K562 (cell line): ENCODE data around the gene CDKN2D. TPM values are rescaled to one million over a fixed set of nuclear protein-coding genes. Genes with fewer than 3 reads are reported as not detected.
A peak's percentile ranks its signal among the peaks of the same experiment; 100 is the strongest.

ENCODE experiments used
- ATF2 ChIP-seq: sonication (generic); formaldehyde crosslinking; IDR thresholded peaks from 2 replicates; pipeline ENCODE4 v1.8.1; 2022; ENCODE audit warnings: missing genetic modification reagents
- BMI1 ChIP-seq: fragments of 150-350 bp; IDR thresholded peaks from 2 replicates; pipeline ENCODE4 v1.6.1; 2014; ENCODE audit warnings: low read length
- BRD4 ChIP-seq: fragments of 200-600 bp; sonication (generic); IDR thresholded peaks from 2 replicates; pipeline ENCODE4 v1.6.1; 2017; ENCODE audit warnings: inconsistent platforms
- HIVEP1 ChIP-seq: fragments of 250-450 bp; sonication (Bioruptor Pico); IDR thresholded peaks from 2 replicates; pipeline ENCODE4 v1.4.0; 2020; ENCODE audit warnings: mild to moderate bottlenecking
- HMGXB4 ChIP-seq: sonication (generic); formaldehyde crosslinking; IDR thresholded peaks from 2 replicates; pipeline ENCODE4 v1.8.1; 2023; ENCODE audit warnings: mild to moderate bottlenecking, missing genetic modification reagents
- MAFG ChIP-seq: fragments of 450-650 bp; conservative IDR thresholded peaks from 2 replicates; pipeline ENCODE4 v1.6.1; 2016; ENCODE audit warnings: missing genetic modification characterization, missing compliant biosample characterization
- NCOA1 ChIP-seq: fragments of 450-650 bp; IDR thresholded peaks from 2 replicates; pipeline ENCODE4 v1.6.1; 2016; ENCODE audit warnings: low read depth
- POLR2B ChIP-seq: fragments of 450-650 bp; IDR thresholded peaks from 2 replicates; pipeline ENCODE4 v1.6.1; 2018; ENCODE audit warnings: low read depth; ENCODE audit not compliant: partially characterized antibody
- POLR3G ChIP-seq: IDR thresholded peaks from 2 replicates; pipeline ENCODE4 v1.6.1; 2011; ENCODE audit not compliant: insufficient read length, insufficient replicate concordance; ENCODE audit errors: extremely low read depth
- POU5F1 ChIP-seq: fragments of 150-350 bp; IDR thresholded peaks from 2 replicates; pipeline ENCODE4 v1.6.1; 2014; ENCODE audit warnings: borderline replicate concordance, low read length, low read depth, mild to moderate bottlenecking; ENCODE audit not compliant: partially characterized antibody
- RBM14 ChIP-seq: fragments of 200-400 bp; formaldehyde crosslinking; IDR thresholded peaks from 2 replicates; pipeline ENCODE4 v1.6.1; 2018; ENCODE audit warnings: low read depth, mild to moderate bottlenecking, low read length, moderate library complexity, borderline replicate concordance; ENCODE audit not compliant: insufficient read depth
- SFPQ ChIP-seq: fragments of 200-400 bp; formaldehyde crosslinking; IDR thresholded peaks from 2 replicates; pipeline ENCODE4 v1.6.1; 2017; ENCODE audit warnings: mild to moderate bottlenecking, low read depth, low read length, moderate library complexity
- SMARCA4 ChIP-seq: fragments of 450-650 bp; IDR thresholded peaks from 2 replicates; pipeline ENCODE4 v1.6.1; 2016
- TBL1XR1 ChIP-seq, 2 experiments: IDR thresholded peaks; 2 replicates each; pipeline ENCODE4 v1.6.1; 2012; ENCODE audit warnings: improper control_type of control experiment in 2 of 2, low read length in 2 of 2, mild to moderate bottlenecking in 1 of 2
- THAP12 ChIP-seq: fragments of 250-450 bp; sonication (Bioruptor Pico); IDR thresholded peaks from 2 replicates; pipeline ENCODE4 v1.9.0; 2021; ENCODE audit warnings: mild to moderate bottlenecking, inconsistent platforms
- XRCC3 ChIP-seq: fragments of 450-650 bp; IDR thresholded peaks from 2 replicates; pipeline ENCODE4 v1.6.1; 2017; ENCODE audit warnings: mild to moderate bottlenecking, moderate library complexity
- ZFP36 ChIP-seq: fragments of 150-350 bp; IDR thresholded peaks from 2 replicates; pipeline ENCODE4 v1.6.1; 2018; ENCODE audit warnings: low read length, low read depth; ENCODE audit not compliant: partially characterized antibody
- ZNF766 ChIP-seq: fragments of 200-800 bp; sonication (Bioruptor generic); conservative IDR thresholded peaks from 2 replicates; pipeline ENCODE4 v1.6.1; 2016; ENCODE audit warnings: missing genetic modification characterization, missing compliant biosample characterization
- polyA plus RNA-seq, 8 experiments: library from polyadenylated mRNA; depleted of rRNA in 4 of 8; stranded (reverse) in 5 of 8; unstranded in 3 of 8; fragments of >200 nt; fragmentation: Nextera tagmentation in 2 of 8; fragmentation: Illumina TruSeq in 1 of 8; extraction: Ambion mirVana in 2 of 8; extraction: Trizol in 1 of 8; gene quantifications; 2 replicates each; pipeline versions ENCODE4 v1.2.1 to v1.2.3, GENCODE V29; 2011 to 2014; ENCODE audit warnings: inconsistent platforms in 1 of 8, missing spikeins in 1 of 8
- total RNA-seq, 7 experiments: library from RNA; depleted of rRNA in 6 of 7; stranded (reverse); fragments of >200 nt in 6 of 7; fragmentation: Illumina TruSeq in 2 of 7; extraction: Trizol in 2 of 7; gene quantifications; 2 replicates each; pipeline versions ENCODE4 v1.2.1 to v1.2.3, GENCODE V29; 2011 to 2021; ENCODE audit warnings: low replicate concordance in 1 of 7

Gene CDKN2D
- total and polyA plus RNA-seq, 9 of the 15 experiments (the other 6 are each of a cell fraction or from before 2014, with no cell fraction given): 0.41 to 8.2 (median 3.7) TPM

GRCh38 chr19:10602330-10603083, 33.7 kb upstream of the CDKN2D start (continued):
- no peak for TF ChIP-seq HIVEP1 (CRISPR knock-in tag)
- TF ChIP-seq ATF2: no peak
- no peak for TF ChIP-seq POLR3G
- no peak for TF ChIP-seq HMGXB4 (CRISPR knock-in tag)
- peak; percentile 32 for TF ChIP-seq POLR2B
- TF ChIP-seq RBM14: no peak
- TF ChIP-seq XRCC3: no peak
- TF ChIP-seq MAFG (tag): no peak
- no peak for TF ChIP-seq ZFP36
- TF ChIP-seq THAP12 (CRISPR knock-in tag): peak; percentile 74; the same call in 1 of the 2 replicates
- no peak for TF ChIP-seq POU5F1
- no peak for TF ChIP-seq SFPQ
- no peak for TF ChIP-seq SMARCA4
- TF ChIP-seq TBL1XR1 (IDR thresholded peaks at IDR 0.05; ENCODE audit: low read length in 2 of 2): no peak
- 0 out of 2 replicates have a peak, but pooled peaks have one; percentile 25 for TF ChIP-seq NCOA1
- TF ChIP-seq BMI1: no peak
- TF ChIP-seq BRD4: no peak
- TF ChIP-seq ZNF766: no peak
